Stimulated activated CD4-positive, alpha-beta T cell treated with anti-CD3 and anti-CD28 coated beads, Interleukin-15, amount 100 ng/mL, for 1 hour (primary cell): ENCODE results near the gene COL1A2.

Experiments used
- DNase-seq, 2 donors: peaks; one replicate each; pipeline ENCODE4 v3.0.0-alpha.2; 2020; ENCODE audit warnings: low read depth in 1 of 2, low spot score in 1 of 2

The COL1A2 gene

DNA sequence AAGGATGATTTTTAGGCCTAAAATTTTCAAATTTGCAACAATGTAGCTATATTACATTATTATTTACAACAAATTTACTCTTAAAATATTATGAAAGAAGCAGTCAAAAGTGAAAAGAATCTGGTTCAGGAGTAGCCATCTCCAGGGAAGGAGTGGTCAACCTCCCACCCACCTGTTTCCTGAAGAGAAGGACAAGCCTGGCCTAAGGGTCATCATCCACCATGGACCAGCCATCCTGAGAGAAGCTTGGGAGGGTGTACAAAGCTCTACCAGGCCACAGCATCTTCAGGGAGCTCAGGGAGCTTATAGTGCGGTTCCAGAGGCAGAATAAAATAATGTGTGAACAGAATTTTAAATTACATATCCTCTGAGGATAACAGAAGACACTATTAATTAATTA is 38.1 kb downstream of the COL1A2 start:
- no peak for DNase-seq

DNA sequence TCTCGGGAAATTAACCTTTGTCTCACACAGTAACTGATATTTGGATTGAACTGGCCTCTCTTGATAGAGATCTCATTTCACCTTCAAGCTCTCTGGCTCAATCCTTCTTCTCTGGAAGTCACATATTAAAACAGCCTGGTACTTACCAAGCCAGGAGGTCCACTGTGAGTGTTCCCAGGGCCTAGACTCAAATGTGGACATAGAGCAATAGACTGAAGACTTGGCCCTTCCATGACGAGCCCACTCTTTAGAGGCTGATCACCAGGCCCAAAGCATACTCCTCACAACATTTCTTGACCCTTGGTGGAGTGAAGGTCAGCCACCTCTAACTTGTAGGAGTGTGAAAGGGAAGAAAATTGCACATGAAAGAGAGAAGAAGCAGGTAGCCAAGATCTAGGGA is 38.5 kb downstream of the COL1A2 start:
- no peak for DNase-seq

DNA sequence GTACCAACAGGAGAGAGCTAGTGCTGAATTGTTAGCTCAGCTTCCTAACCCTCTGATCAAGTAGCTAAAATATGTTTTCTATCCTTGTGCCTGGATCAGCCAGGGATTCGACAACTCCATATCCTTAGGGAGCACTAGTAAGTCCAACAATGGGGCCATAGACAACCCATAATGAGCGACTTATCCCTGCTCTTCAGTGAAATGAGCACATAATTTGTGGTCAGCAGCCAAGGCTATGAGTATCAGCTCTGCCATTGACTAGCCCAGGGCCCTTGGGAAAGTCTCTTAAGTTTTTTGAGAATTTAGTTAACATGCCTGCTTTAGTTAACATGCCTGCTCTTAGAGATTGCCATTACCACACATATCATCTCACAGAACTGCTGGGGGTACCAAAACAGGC is 39.3 kb downstream of the COL1A2 start:
- DNase-seq = no peak

GRCh38 chr7:94436018-94436604 is 41.4 kb downstream of the COL1A2 start:
- peak; percentile 7 to 10 for DNase-seq

DNA sequence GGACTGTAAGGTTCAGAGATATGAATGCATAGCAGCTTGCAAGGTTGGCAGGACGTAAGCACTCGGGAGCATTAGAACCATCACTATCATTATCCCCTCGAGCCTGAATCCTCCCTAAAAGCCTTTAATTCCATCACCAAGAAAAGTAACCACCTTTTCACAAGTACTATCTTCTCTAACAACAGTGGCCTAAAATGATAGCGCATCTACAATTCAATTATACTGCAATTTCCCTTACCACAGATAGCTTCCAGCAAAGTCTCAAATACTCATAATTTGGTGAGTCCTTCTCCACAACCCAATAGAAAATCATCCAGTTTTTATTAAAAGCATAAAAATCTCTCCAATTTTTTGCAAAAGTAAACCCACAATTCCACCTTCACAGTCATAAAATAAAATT is 42.0 kb downstream of the COL1A2 start:
- no peak for DNase-seq

- DNase-seq = no peak
Observed at GRCh38 chr7:94439893-94440381, 45.2 kb downstream of the COL1A2 start.

DNA sequence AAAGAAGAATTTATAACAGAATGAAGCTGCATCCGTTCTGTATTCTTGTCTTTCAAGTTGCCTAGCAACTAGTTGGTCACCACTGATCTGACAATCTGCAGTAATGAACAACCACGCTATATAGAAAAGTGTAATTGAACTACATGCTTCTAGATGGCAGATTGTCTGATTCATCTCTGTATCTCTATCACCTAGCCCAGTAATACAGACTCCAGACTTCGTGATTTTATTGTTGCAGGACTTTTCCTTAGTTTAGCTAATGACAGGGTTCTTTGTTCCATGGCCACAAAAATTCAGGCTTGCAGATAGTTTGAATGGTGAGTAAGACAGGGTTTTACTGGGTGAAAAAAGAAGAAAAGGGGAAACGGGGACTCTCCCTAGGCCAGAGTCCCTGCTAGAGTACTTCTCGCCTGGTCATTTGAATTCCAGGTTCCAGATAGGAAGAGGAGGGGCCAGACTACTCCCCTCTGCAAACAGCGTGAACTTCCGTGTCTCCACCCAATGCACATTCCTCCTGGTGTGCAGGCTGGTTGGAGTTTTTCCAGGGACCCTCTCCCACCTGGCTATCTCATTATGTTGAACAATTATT is 45.9 kb downstream of the COL1A2 start:
- no peak for DNase-seq

DNA sequence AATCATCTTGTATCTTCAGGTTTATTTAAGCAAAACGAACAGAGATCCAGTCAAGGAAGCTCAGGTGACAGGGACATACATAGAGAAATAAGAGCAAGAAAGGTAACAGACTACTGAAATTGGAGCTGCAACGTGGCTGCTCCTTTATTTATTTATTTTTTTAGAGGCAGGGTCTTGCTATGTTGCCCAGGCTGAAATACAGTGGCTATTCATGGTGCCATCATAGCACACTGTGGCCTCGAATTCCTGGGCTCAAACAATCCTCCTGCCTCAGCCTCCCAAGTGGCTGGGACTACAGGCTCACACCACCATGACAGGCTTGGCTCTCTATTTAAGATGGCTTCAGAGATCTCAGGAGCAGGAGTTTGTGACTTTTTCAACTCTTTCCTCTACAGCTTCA is 46.4 kb downstream of the COL1A2 start:
- DNase-seq = no peak

GRCh38 chr7:94442639-94443038 is 47.9 kb downstream of the COL1A2 start:
- DNase-seq = no peak

- no peak for DNase-seq
Observed at GRCh38 chr7:94444813-94445212, 50.1 kb downstream of the COL1A2 start.

DNA sequence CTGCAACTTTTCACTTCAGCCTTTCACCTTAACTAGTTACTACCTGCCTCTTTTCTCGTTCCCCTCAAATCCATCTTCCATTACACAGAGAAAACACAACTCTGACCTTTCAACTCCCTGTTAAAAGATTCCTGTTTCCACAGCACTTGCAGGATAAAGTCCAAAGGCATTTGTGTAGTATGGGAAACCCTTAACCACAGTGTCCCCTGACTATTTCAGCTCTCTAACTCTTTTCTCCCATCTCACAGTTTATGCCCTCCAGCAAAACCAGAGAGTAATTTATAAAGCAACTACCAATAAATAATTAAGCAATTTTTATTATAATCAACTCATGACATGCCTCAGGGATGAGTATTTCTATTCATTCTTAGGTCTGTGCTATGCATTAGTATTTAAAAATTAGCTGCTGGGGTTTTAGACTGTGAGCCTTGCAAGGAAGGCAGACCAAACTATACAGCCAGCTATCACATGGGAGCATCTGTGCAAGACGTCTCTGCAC is 51.0 kb downstream of the COL1A2 start:
- DNase-seq = no peak

- DNase-seq = no peak
Observed at GRCh38 chr7:94446308-94446707, 51.6 kb downstream of the COL1A2 start.

DNA sequence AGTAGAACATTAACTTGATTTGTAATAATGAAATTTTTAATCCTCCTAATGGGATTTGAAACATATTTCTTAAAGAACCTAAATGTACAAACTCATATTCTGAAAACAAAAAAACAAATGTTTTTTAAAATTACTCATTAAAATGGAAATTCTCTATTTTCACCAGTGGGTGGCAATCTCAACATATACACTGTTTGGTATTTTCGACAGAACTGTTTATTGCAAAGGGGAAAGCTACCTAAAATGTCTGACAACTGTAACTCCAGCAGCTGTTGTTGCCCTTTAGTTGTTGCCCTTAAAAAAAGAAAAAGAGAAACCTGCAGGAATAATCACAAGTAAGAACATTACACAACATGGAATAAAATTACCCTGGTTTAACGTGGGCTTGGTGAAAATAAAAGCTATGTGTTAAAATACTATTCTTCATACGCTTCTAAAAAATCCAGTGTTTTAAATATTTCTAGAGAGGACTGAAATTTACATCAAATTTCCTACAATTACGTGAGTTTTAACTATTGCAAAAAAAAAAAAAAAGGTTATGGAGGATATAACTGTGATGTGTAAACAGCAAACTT is 54.5 kb downstream of the COL1A2 start:
- no peak for DNase-seq

- DNase-seq = no peak
Observed at GRCh38 chr7:94450044-94450697, 55.5 kb downstream of the COL1A2 start.

DNA sequence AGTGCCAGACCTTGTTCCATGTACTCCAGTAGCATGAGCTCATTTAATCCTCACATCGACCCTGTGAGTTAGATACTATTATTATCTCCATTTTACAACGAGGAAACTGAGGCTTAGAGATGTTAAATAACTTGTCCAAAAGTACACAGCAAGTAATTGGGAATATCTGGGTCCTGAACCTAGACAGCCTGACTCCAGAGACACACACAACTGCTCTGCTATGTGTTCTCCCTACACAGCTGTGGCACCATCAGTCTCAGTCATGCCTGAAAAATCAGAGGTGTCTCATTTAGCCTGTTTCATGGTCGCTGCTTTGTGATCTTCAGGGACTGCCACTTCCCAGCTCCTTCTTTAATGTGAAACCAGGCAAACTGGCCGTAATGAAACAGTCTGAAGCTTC is 56.5 kb downstream of the COL1A2 start:
- DNase-seq = no peak

DNA sequence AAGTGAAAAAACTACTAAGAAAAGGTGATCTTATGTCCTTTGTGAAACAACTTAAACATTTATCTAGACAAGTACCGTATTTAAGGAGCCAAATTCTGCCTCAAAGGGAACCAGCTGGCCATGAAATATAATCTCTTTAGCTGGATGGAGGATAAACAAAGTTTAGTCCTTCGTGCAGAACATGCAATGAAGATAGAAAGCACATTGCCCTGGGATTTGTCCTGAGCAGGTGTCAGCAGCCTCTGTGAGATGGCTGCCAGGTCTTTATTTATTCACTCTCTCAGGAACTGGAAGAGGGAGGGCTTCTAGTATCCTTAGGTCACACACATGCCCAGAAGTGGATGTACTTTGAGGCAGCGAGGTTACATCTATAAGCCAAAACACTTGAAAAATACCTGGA is 57.5 kb downstream of the COL1A2 start:
- no peak for DNase-seq

GRCh38 chr7:94453898-94454297 is 59.2 kb downstream of the COL1A2 start:
- no peak for DNase-seq

DNA sequence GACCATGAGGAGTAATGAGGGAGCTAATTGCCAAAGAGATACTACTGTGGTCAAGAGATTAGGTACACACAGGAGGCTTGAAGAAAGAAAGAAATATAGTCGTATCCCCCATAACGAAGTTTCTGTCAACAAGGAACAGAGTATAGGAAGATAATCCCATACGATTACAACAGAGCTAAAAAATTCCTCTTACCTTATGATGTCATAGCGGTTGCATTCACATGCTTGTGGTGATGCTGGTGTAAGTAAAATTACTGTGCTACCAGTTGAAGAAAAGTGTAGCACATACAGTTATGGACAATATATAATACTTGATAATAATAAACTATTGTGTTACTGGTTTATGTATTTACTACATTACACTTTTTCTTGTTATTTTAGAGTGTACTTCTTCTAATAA is 63.3 kb downstream of the COL1A2 start:
- no peak for DNase-seq

GRCh38 chr7:94466516-94466915 is 71.8 kb downstream of the COL1A2 start:
- DNase-seq = no peak

DNA sequence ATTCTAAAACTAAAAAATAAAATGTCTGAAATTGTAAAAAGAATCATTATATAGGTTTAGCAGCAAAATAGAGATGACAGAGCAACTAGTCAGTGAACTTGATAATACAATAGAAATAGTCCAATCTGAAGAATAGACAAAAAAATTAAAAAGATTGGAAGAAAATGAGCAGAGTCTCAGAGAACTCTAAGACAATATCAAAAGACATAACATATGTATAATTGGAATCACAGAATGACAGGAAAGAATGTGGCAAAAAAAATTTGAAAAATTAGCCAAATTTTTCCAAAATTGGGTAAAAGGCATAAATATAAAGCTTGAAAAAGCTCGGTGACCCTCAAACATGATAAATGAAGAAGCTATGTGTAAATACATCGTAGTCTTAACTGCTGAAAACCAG is 76.9 kb downstream of the COL1A2 start:
- DNase-seq = no peak

DNA sequence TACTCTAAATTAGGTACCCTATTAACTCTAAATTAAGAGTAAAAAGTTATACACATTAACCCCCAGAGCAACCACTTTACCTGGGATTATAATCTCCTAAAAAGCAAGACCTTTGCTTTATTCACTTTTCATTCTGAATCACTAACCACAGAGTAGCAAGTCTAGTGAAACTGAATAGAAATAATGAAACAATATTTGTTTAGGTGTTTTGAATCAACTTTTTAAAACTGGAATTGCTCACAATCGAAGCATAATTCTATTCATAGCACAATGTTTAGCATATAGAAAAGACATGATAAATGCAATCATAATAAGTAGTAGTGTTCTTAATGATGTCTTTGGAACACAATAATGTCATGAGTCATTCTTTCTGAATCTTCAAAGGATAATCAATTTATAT is 77.9 kb downstream of the COL1A2 start:
- no peak for DNase-seq

DNA sequence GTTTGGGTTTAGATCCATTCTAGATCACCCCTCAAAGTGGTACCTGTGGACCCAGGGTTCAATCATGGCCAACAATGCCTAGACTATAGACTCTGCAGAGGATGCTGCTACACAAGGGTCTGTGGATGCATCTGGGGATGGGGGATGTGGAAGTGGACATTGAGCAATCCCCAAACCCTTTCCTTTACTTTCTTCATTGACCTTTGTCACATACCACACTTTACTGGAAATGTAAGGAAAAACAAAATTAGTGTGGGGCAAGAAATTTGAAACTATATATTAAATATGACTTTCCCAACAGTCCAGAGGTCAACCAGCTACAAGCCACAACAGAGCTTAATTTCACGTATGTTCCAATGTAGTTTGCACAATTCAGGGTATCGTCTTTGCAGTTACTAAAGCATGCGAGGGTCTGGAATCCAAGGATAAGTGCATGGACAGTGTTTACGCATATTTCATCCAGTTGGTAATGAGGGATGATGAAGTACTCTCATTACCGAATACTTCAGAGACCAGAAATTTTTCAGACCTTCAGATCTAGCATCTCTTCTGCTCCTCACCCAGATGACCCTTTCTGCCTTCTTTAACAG is 81.7 kb downstream of the COL1A2 start:
- DNase-seq = no peak
